Endothelial cell of umbilical vein (primary cell): ENCODE measurements around the gene PGGHG. TPM values are rescaled to one million over a fixed set of nuclear protein-coding genes. Genes with fewer than 3 reads are reported as not detected.

Experiments
- BruUV-seq: library from RNA; stranded (reverse); fragments of 400-500 nt; replicated peaks from 2 replicates; lab custom pipeline; 2021; lab: Mats Ljungman, UMichigan
- CTCF ChIA-PET: fragments of 300-600, 350-600 bp; sonication (Branson Sonifier 250); formaldehyde crosslinking; loops from one replicate; lab custom pipeline; 2021; ENCODE audit warnings: antibody characterized with exemption, inconsistent platforms; lab: Charles Lee
- POLR2A ChIA-PET: fragments of 300-600, 350-600 bp; sonication (Branson Sonifier 250); formaldehyde crosslinking; loops from one replicate; lab custom pipeline; 2021; ENCODE audit warnings: antibody characterized with exemption, inconsistent platforms; lab: Charles Lee
- DNase-seq: peaks from one replicate; pipeline ENCODE4 v3.0.0-alpha.2; 2011; ENCODE audit warnings: low read depth, low spot score
- FAIRE-seq: peaks from 2 replicates; lab custom pipeline; 2011; peaks lifted over from hg19 to GRCh38; lab: Jason Lieb, UNC
- H2AFZ ChIP-seq: 2 replicates; pipeline ENCODE4 v1.6.0; 2012; ENCODE audit warnings: low read depth, low read length, control low read depth, inconsistent platforms
- H3K27ac ChIP-seq: 2 replicates; pipeline ENCODE4 v1.5.1; 2011; ENCODE audit warnings: low read depth, mild to moderate bottlenecking, control low read depth, low read length, moderate library complexity; ENCODE audit not compliant: insufficient read depth
- H3K27me3 ChIP-seq, 2 experiments: 2 replicates each; pipeline versions ENCODE4 v1.6.0 to v1.6.1; 2011; ENCODE audit warnings: low read length in 2 of 2, mixed read lengths in 1 of 2; ENCODE audit not compliant: control insufficient read depth in 2 of 2, insufficient read depth in 2 of 2
- H3K36me3 ChIP-seq, 2 experiments: 2 replicates in 1 of 2; 3 replicates in 1 of 2; pipeline ENCODE4 v1.5.1; 2011; ENCODE audit warnings: low read length in 2 of 2, mild to moderate bottlenecking in 1 of 2, moderate library complexity in 1 of 2; ENCODE audit not compliant: control insufficient read depth in 2 of 2, insufficient read depth in 2 of 2; ENCODE audit errors: extremely low read depth in 1 of 2
- H3K4me1 ChIP-seq: 3 replicates; pipeline ENCODE4 v1.5.1; 2011; ENCODE audit warnings: mild to moderate bottlenecking, low read length; ENCODE audit not compliant: control insufficient read depth, insufficient read depth; ENCODE audit errors: extremely low read depth
- H3K4me2 ChIP-seq: 2 replicates; pipeline ENCODE4 v1.6.1; 2011; ENCODE audit warnings: low read length, control low read depth, mixed read lengths; ENCODE audit not compliant: insufficient read depth
- H3K4me3 ChIP-seq, 3 experiments: fragments of 200-600 bp in 1 of 3; sonication (generic), shearing (Covaris generic) in 1 of 3; replicated peaks in 1 of 3; 2 replicates each; pipeline ENCODE4 v1.5.1; 2011 to 2016; ENCODE audit warnings: control low read depth in 3 of 3, low read length in 3 of 3, mild to moderate bottlenecking in 2 of 3, inconsistent platforms in 1 of 3, low read depth in 1 of 3, moderate library complexity in 1 of 3; ENCODE audit not compliant: insufficient read depth in 1 of 3
- H3K79me2 ChIP-seq: 2 replicates; pipeline ENCODE4 v1.6.0; 2012; ENCODE audit warnings: low read length, inconsistent platforms; ENCODE audit not compliant: control insufficient read depth, insufficient read depth
- H3K9ac ChIP-seq: replicated peaks from 2 replicates; pipeline ENCODE3; 2011; ENCODE audit warnings: low read length, control low read depth; ENCODE audit not compliant: insufficient read depth; ENCODE audit errors: extremely low read depth
- H3K9me1 ChIP-seq: replicated peaks from 3 replicates; pipeline ENCODE4 v1.6.0; 2011; ENCODE audit warnings: mild to moderate bottlenecking, low read length; ENCODE audit not compliant: control insufficient read depth, insufficient read depth; ENCODE audit errors: extremely low read depth
- H3K9me3 ChIP-seq: replicated peaks from 2 replicates; pipeline ENCODE4 v1.5.1; 2012; ENCODE audit warnings: low read length, inconsistent platforms; ENCODE audit not compliant: control insufficient read depth, insufficient read depth
- H4K20me1 ChIP-seq: replicated peaks from 2 replicates; pipeline ENCODE3; 2011; ENCODE audit warnings: mild to moderate bottlenecking, low read length; ENCODE audit not compliant: control insufficient read depth, insufficient read depth; ENCODE audit errors: extremely low read depth
- CTCF ChIP-seq, 2 donors: IDR thresholded peaks; 1 replicate in 1 of 2; 2 replicates in 1 of 2; pipeline ENCODE4 v1.5.1; 2011; ENCODE audit warnings: low read length in 2 of 2, mild to moderate bottlenecking in 2 of 2, moderate library complexity in 2 of 2, control low read depth in 1 of 2, inconsistent platforms in 1 of 2, low read depth in 1 of 2; ENCODE audit not compliant: insufficient read depth in 1 of 2; ENCODE audit errors: extremely low read depth in 1 of 2
- FOS ChIP-seq: IDR thresholded peaks from 2 replicates; pipeline ENCODE4 v1.6.1; 2011; ENCODE audit warnings: mild to moderate bottlenecking, low read length, moderate library complexity, borderline replicate concordance; ENCODE audit not compliant: insufficient read depth
- JUN ChIP-seq: IDR thresholded peaks from 2 replicates; pipeline ENCODE4 v1.6.1; 2011; ENCODE audit warnings: borderline replicate concordance, low read depth; ENCODE audit not compliant: insufficient read length, insufficient read depth
- POLR2A ChIP-seq: IDR thresholded peaks from 2 replicates; pipeline ENCODE4 v1.6.1; 2012; ENCODE audit warnings: low read depth, mild to moderate bottlenecking, control low read depth, low read length
- POLR2AphosphoS5 ChIP-seq: IDR thresholded peaks from 2 replicates; pipeline ENCODE4 v1.6.1; 2012; ENCODE audit warnings: low read depth, mild to moderate bottlenecking, control low read depth, low read length, moderate library complexity; ENCODE audit not compliant: insufficient read depth
- dilution Hi-C: fragments of 300-500 bp; cut with MboI; formaldehyde crosslinking; loops from one replicate; pipeline ENCODE4 v1.15.0; 2019; ENCODE audit warnings: low sequenced_read_pairs; ENCODE audit not compliant: extremely low pct_ligation_motif_present
- intact Hi-C: fragments of 100-400 bp; cut with micrococcal nuclease; formaldehyde crosslinking; loops from one replicate; pipeline ENCODE4 v1.10.0; 2022
- polyA plus RNA-seq, 4 experiments: library from polyadenylated mRNA; depleted of rRNA in 3 of 4; stranded (reverse) in 3 of 4; unstranded in 1 of 4; fragments of >200 nt; gene quantifications; 2 replicates each; pipeline versions ENCODE4 v1.2.1 to v1.2.3, GENCODE V29; 2011 to 2012; ENCODE audit warnings: missing spikeins in 1 of 4
- total RNA-seq: library from RNA; stranded (reverse); gene quantifications from 2 replicates; pipeline ENCODE4 v1.2.3, GENCODE V29; 2021
- TF ChIP-seq, protein P1 (sequence below): IDR thresholded peaks from 2 replicates; pipeline ENCODE4 v1.6.1; 2011; ENCODE audit not compliant: insufficient read depth, insufficient read length

Gene PGGHG
- total and polyA plus RNA-seq, 2 donors (not counting 3 experiments of a cell fraction or from before 2014, with no cell fraction given) = 31.6 to 42.4 TPM

DNA sequence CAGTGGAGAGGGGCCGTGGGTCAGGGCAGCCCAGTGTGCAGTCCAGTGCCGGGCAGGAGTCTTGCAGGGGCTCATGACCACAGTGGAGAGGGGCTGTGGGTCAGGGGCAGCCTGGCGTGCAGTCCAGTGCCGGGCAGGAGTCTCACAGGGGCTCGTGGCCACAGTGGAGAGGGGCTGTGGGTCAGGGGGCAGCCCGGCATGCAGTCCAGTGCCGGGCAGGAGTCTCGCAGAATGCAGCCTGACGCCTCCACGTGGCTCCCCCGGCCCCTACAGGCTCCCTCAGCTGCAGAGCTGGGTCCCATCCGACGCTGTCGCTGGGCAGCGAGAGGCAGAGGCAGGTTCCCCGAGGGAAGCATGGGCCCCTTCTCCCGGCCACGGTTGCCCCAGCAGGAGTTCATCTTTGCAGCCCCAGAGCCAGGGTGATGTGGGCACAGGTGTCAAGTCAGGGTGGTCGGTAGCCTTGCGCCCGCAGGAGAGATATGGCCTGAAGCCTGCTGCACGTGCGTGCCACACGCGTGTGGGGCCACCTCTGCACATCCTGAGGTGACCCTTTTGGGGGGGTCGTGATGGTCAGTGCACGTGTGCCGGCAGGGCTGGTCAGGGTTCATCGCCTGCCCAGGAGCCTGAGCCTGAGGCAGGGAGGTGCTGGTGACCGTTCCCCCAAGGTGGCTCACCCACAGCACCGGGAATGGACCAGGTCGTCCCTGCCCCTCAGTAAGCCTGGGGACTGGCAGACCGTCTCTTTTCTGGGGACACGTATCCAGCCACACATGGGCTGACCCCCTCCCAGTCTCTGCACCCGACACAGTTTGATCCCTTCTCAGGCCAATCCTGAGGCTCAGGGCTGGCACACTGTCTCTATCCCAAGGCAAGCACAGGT lies 7.5 kb downstream of the PGGHG start:
- Histone ChIP-seq H3K9me3 (no peaks in the 10 kb centered on the region), H3K4me3 (no peak overlapping the region), H3K27me3 (peaks cover 3 to 8% of the 10 kb centered on the region in 2 experiments), H3K79me2 (no peaks in the 10 kb centered on the region), H2AFZ (no peak overlapping the region), H3K9ac (no peak overlapping the region), H3K4me1 (no peaks in the 10 kb centered on the region), H3K9me1 (no peaks in the 10 kb centered on the region), H3K27ac (no peak overlapping the region), H4K20me1 (no peaks in the 10 kb centered on the region), H3K36me3 (peaks cover 0 to 8% of the 10 kb centered on the region in 2 experiments), H3K4me2 (no peak overlapping the region)
- DNase-seq (no peak), FAIRE-seq (no peak)
- dilution Hi-C loops (no loop called here), intact Hi-C loops (no loop called here)
- ChIA-PET POLR2A (no interaction called here), CTCF (no interaction called here)
- no TSS peak for BruUV-seq
- TF ChIP-seq POLR2A = peak; percentile 25
- TF ChIP-seq JUN = no peak

- no TSS peak for BruUV-seq
- TF ChIP-seq CTCF (IDR thresholded peaks at IDR 0.05; ENCODE audit: extremely low read depth in 1 of 2, insufficient read depth in 1 of 2, low read depth in 1 of 2, low read length in 2 of 2) = no peak
- TF ChIP-seq, protein P1, sequence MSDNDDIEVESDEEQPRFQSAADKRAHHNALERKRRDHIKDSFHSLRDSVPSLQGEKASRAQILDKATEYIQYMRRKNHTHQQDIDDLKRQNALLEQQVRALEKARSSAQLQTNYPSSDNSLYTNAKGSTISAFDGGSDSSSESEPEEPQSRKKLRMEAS = no peak
- TF ChIP-seq POLR2AphosphoS5 = no peak
- TF ChIP-seq FOS = no peak
Observed at GRCh38 chr11:297051-297585, 8.2 kb downstream of the PGGHG start.

More at GRCh38 chr11:297051-297585, 8.2 kb downstream of the PGGHG start:
- Histone ChIP-seq H3K36me3 (peaks cover 0 to 8% of the 10 kb centered on the region in 2 experiments), H3K9me1 (no peaks in the 10 kb centered on the region), H3K4me1 (no peaks in the 10 kb centered on the region), H3K4me2 (no peak overlapping the region), H3K9me3 (no peaks in the 10 kb centered on the region), H3K27me3 (peaks cover 3 to 8% of the 10 kb centered on the region in 2 experiments), H3K9ac (no peak overlapping the region), H3K4me3 (no peak overlapping the region), H3K79me2 (no peaks in the 10 kb centered on the region), H4K20me1 (no peaks in the 10 kb centered on the region), H2AFZ (no peak overlapping the region), H3K27ac (no peak overlapping the region)
- intact Hi-C loops = no loop called here
- FAIRE-seq (no peak), DNase-seq (no peak)
- ChIA-PET CTCF (no interaction called here), POLR2A (no interaction called here)
- dilution Hi-C loops = no loop called here
